Kidney glomerular epithelial cell (primary cell): Measurements from ENCODE around the gene GZMM.

Experiments used
- DNase-seq: peaks from one replicate; lab custom pipeline; 2025; lab: John Stamatoyannopoulos, UW

Gene GZMM

GRCh38 chr19:543910-544608, at the start of gene GZMM:
GZMM (plus strand) TSS chr19:544053; CDS start chr19:544072, 19 bp downstream.
- no peak for DNase-seq

GRCh38 chr19:494171-495080, 49.4 kb upstream of the GZMM start:
- no peak for DNase-seq

- no peak for DNase-seq
Observed at GRCh38 chr19:495081-495401, 48.8 kb upstream of the GZMM start.

GRCh38 chr19:495402-496111, 48.3 kb upstream of the GZMM start:
- no peak for DNase-seq

GRCh38 chr19:496112-496665, 47.7 kb upstream of the GZMM start, which contains the start of gene MADCAM1:
MADCAM1 (plus strand) TSS chr19:496486; CDS start chr19:496500, 14 bp downstream.
- no peak for DNase-seq

GRCh38 chr19:496986-497385, 46.9 kb upstream of the GZMM start:
- DNase-seq: no peak

GRCh38 chr19:497491-497868, 46.4 kb upstream of the GZMM start:
- DNase-seq: no peak

- no peak for DNase-seq
Observed at GRCh38 chr19:497869-498510, 45.9 kb upstream of the GZMM start.

- no peak for DNase-seq
Observed at GRCh38 chr19:498511-498891, 45.4 kb upstream of the GZMM start.

GRCh38 chr19:498977-499623, 44.8 kb upstream of the GZMM start:
- no peak for DNase-seq

GRCh38 chr19:501646-502045, 42.2 kb upstream of the GZMM start:
- DNase-seq: no peak

- DNase-seq: no peak
Observed at GRCh38 chr19:504616-505015, 39.2 kb upstream of the GZMM start.

- peak; percentile 91 for DNase-seq
Observed at GRCh38 chr19:506404-507285, 37.2 kb upstream of the GZMM start.

- DNase-seq: peak; percentile 99
Observed at GRCh38 chr19:507286-508203, 36.3 kb upstream of the GZMM start, which contains the start of gene TPGS1. TPGS1 (plus strand) TSS chr19:507497; CDS start chr19:507507, 10 bp downstream.

GRCh38 chr19:508204-509150, 35.4 kb upstream of the GZMM start:
- DNase-seq: no peak

- peak; percentile 65 for DNase-seq
Observed at GRCh38 chr19:510606-511100, 33.2 kb upstream of the GZMM start.

- DNase-seq: no peak
Observed at GRCh38 chr19:511101-511851, 32.6 kb upstream of the GZMM start.
